ENCODE results near the gene SYNPR. TPM values are rescaled to one million over a fixed set of nuclear protein-coding genes. Genes with fewer than 3 reads are reported as not detected.

SYNPR gene
- polyA plus RNA-seq, 1 experiment = not detected

DNA sequence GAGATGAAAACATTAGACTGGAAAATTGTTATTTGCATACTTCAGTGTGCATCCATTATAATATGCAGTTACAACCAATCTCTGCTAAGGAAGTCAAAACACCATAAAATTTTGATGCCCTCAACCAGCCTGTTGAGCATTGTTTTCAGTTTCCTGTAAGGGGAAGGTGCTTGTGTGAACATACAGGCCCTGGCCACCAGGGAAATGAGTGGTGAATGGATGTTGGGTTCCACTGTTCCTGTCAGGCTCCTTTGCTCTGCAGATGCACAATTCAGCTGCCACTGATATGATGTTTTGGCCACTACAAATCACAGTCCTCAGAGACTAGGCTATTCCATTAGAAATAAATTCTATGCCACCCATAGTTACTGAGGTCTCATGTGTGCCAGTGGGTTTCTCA lies 184.6 kb downstream of the SYNPR start:
- ChIA-PET CTCF (no interaction called here), POLR2A (no interaction called here)
- Histone ChIP-seq H3K4me3 (ENCODE audit: low read depth, low read length) (no peak overlapping the region), H3K27me3 (ENCODE audit: control insufficient read depth, insufficient read depth, low read length) (no peaks in the 10 kb centered on the region), H3K36me3 (ENCODE audit: control insufficient read depth, insufficient read depth, low read length) (no peaks in the 10 kb centered on the region)
- DNase-seq (ENCODE audit: low read depth) = no peak
- TF ChIP-seq, protein P1, sequence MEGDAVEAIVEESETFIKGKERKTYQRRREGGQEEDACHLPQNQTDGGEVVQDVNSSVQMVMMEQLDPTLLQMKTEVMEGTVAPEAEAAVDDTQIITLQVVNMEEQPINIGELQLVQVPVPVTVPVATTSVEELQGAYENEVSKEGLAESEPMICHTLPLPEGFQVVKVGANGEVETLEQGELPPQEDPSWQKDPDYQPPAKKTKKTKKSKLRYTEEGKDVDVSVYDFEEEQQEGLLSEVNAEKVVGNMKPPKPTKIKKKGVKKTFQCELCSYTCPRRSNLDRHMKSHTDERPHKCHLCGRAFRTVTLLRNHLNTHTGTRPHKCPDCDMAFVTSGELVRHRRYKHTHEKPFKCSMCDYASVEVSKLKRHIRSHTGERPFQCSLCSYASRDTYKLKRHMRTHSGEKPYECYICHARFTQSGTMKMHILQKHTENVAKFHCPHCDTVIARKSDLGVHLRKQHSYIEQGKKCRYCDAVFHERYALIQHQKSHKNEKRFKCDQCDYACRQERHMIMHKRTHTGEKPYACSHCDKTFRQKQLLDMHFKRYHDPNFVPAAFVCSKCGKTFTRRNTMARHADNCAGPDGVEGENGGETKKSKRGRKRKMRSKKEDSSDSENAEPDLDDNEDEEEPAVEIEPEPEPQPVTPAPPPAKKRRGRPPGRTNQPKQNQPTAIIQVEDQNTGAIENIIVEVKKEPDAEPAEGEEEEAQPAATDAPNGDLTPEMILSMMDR (IDR thresholded peaks at IDR 0.05; ENCODE audit: insufficient read depth, low read depth, low read length) = no peak

DNA sequence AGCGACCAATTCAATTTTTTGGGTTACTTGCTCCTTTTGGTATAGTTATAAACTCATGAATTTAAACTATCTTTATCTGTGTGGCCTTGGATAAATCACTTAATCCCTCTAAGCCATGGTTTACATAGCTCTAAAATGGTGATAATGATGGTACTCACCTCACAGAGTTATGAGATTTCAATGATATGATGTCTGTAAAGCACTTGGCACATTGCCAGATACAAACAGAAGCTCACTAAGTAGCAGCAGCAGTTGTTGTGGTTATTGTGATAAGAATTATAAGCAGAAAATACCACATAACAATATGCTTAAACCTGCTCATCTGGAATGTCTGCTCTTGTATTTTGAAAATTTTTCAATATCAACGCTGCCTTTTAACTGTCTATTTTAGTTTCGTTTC lies 189.3 kb downstream of the SYNPR start:
- H3K27me3 ChIP-seq (ENCODE audit: control insufficient read depth, insufficient read depth, low read length) = no peaks in the 10 kb centered on the region
- CTCF ChIA-PET = no interaction called here
- TF ChIP-seq, protein P1 (IDR thresholded peaks at IDR 0.05; ENCODE audit: insufficient read depth, low read depth, low read length) = no peak
- DNase-seq (ENCODE audit: low read depth) = no peak
- POLR2A ChIA-PET = no interaction called here
- no peak overlapping the region for H3K4me3 ChIP-seq (ENCODE audit: low read depth, low read length)
- H3K36me3 ChIP-seq (ENCODE audit: control insufficient read depth, insufficient read depth, low read length) = no peaks in the 10 kb centered on the region

DNA sequence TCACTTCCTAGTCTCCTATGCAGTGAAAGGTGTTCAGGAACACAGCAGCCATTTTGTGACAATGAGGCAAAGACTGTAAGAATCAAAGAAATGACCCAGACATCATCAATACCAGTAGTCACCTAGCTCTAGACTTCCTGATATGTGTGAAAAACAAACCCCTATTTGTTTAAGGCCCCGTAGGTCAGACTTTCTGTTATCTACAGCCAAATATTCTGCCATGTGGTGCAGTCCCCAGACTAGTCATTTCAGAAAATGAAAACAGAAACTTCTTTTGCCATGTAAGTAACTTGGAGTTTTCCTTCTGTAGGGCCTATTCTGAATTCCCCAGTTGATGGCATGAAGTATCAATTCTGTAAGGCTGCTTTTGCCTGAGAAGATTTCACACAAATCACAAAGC lies 192.6 kb downstream of the SYNPR start:
- DNase-seq (ENCODE audit: low read depth) = no peak
- TF ChIP-seq, protein P1 (IDR thresholded peaks at IDR 0.05; ENCODE audit: insufficient read depth, low read depth, low read length) = no peak
- ChIA-PET POLR2A (no interaction called here), CTCF (no interaction called here)
- H3K27me3 ChIP-seq (ENCODE audit: control insufficient read depth, insufficient read depth, low read length) = no peaks in the 10 kb centered on the region
- no peaks in the 10 kb centered on the region for H3K36me3 ChIP-seq (ENCODE audit: control insufficient read depth, insufficient read depth, low read length)
- H3K4me3 ChIP-seq (ENCODE audit: low read depth, low read length) = no peak overlapping the region

DNA sequence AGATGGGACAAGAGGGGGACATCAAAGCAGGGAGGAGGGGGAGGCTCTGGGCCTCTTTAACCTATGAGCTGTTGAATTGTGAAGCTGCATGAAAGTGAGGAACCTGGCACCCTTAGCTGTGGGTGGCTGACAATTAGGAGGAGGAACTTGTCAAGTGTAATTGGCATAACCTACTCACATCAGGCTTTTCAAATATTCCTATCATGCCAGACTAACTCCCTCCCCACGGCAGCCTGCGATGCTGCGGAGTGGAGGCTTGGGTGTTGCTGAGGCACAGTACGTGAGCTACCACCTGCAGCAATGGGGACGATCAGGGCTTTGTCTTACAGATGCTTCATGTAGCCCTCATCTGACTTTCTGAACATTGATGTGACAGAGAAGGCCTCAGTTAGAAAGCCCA lies 193.7 kb downstream of the SYNPR start:
- H3K36me3 ChIP-seq (ENCODE audit: control insufficient read depth, insufficient read depth, low read length) = no peaks in the 10 kb centered on the region
- TF ChIP-seq, protein P1 (IDR thresholded peaks at IDR 0.05; ENCODE audit: insufficient read depth, low read depth, low read length) = no peak
- no peaks in the 10 kb centered on the region for H3K27me3 ChIP-seq (ENCODE audit: control insufficient read depth, insufficient read depth, low read length)
- DNase-seq (ENCODE audit: low read depth) = no peak
- ChIA-PET CTCF (no interaction called here), POLR2A (no interaction called here)
- H3K4me3 ChIP-seq (ENCODE audit: low read depth, low read length) = no peak overlapping the region

DNA sequence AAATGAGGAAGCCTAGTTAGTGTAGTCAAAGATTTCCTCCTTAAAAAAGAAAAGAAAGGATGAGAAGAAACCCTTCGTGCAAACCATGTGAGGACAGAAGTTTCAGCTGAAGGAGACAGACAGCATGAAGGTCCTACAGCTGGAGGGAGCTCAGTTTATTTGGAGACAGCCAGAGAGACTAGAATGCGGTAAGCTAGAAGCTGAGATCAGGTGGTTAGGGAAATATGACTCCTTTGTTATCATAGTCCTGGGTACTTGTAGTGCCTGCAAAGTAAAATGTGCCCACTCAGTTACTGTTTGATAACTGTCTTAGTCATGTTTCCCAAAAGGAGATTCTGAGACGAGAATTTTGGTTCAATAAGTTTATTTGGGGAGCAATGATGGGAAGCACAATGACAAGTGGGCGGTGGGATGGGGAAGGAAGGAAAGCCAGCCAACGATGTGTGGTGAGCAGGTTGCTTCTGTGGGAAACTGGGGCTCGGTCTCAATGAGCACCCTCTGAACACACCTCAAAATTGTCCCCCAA lies 195.6 kb downstream of the SYNPR start:
- CTCF ChIA-PET = no interaction called here
- Histone ChIP-seq H3K4me3 (ENCODE audit: low read depth, low read length) (no peak overlapping the region), H3K27me3 (ENCODE audit: control insufficient read depth, insufficient read depth, low read length) (no peaks in the 10 kb centered on the region), H3K36me3 (ENCODE audit: control insufficient read depth, insufficient read depth, low read length) (no peaks in the 10 kb centered on the region)
- TF ChIP-seq, protein P1 (IDR thresholded peaks at IDR 0.05; ENCODE audit: insufficient read depth, low read depth, low read length) = no peak
- DNase-seq (ENCODE audit: low read depth) = no peak
- POLR2A ChIA-PET = no interaction called here
